ENCODE data around the gene SLC49A4.

Gene SLC49A4

DNA sequence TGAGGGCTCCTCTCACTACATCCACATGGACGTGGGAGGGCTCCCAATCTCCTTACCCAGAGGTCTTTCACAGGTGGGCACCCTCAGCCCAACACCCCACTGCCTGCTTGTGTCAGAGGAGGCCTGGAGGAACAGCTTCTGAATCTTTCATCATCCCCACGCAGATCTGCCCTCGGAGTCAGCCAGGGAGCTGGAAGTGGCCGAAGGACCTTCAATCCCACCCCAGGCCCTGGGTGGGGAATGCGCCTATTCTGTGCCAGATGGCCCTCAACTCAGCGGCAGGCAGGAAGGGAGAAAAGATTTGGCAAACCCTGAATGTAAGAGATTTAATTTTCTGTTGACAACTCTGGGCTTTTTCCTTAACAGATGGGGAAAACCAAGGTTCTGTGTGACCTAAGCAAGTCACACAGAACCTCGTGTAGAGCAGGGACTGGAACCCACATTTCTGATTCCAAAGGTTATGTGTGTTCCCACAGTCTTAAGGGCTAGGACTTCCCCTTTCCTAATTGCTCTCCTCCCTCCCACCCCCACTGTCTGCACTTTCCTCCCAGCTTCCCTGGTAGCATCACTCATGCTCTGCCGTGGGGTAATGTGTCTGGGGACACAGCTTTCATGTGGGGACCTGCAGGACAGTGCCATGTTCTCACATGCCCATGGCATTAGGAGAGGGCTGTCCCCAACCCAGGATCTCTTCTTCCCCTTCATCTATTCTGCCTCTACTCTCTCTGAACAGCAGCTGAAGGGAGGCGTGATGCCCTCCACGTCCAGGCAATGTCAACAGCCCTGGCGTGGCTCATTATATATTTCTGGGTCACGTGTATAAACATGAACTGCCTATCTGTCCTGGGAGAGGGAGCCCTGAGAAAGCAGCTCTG, 134.6 kb downstream of the SLC49A4 start:
- no peak for TF ChIP-seq GATA2 (IDR thresholded peaks at IDR 0.05; ENCODE audit: low read depth, low read length)
- TF ChIP-seq GATA3 (IDR thresholded peaks at IDR 0.05; ENCODE audit: low read depth, low read length), result no peak

DNA sequence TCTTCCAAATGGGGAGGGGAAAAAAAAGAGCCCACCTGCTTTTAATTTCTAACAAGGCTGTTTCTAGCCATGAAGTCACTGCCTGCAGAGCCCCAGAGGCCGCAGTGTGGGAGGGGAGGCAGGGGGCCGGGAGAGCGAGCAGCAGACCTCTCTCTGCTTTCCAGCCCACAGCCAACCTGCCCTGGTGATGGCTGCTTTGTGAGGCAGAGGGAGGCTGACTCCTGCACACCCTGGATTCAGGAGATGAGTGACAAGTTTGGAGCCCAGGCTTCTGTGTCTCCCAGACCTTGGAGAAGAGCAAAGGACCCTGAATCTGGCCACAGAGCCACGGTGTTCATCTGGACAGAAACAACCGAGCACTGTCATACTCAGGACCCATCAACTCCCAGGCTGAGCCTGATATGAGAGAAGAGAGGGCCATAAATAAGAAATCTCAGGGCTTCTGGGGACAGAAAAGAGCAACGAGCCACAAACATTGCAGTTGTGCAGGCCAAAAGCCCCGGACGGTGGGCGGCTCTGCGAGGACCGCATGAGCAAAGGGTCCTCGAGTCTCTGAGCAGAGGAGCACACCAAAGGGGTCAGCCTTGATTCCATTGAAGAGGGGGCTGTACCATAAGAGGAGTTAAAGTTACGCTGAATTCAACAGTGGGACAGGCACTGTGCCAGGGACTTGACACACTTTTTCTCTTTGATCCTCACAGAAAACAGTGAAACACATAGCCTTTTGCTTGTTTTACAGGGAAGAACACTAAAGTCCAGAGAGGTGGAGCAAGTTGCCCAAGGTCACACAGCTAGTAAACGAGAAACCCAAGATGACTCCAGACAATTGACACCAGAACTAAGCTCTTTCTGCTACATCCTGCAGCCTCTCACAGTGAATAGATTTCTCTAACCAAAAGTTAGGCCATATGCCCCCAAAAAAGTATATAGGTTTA, 135.5 kb downstream of the SLC49A4 start:
- TF ChIP-seq GATA3 (IDR thresholded peaks at IDR 0.05; ENCODE audit: low read depth, low read length) (no peak), GATA2 (IDR thresholded peaks at IDR 0.05; ENCODE audit: low read depth, low read length) (no peak)

Measured in SH-SY5Y (cell line).